ENCODE results near the gene GNAQ. TPM values are rescaled to one million over a fixed set of nuclear protein-coding genes. Genes with fewer than 3 reads are reported as not detected.

GNAQ gene
- total RNA-seq, 4 donors from 2014 or later: 40.8 to 54.7 (median 53.8) TPM

- no peak for TF ChIP-seq CTCF (IDR thresholded peaks at IDR 0.05)
Observed at GRCh38 chr9:77672183-77672582, 359.4 kb downstream of the GNAQ start.

GRCh38 chr9:77667151-77667550 lies 364.5 kb downstream of the GNAQ start:
- DNase-seq (ENCODE audit: low spot score) (no peak), ATAC-seq (ENCODE audit: low FRiP score) (no peak)
- no peak for TF ChIP-seq CTCF (IDR thresholded peaks at IDR 0.05)

More at GRCh38 chr9:77672183-77672582, 359.4 kb downstream of the GNAQ start:
- no peak for ATAC-seq (ENCODE audit: low FRiP score)
- DNase-seq (ENCODE audit: low spot score): no peak

Other genes starting within 250 kb of the GNAQ start
- 10 to 100 TPM in 1 of 4 donors, 1 to 10 TPM in 3; 4.6 to 10.4 (median 7.4) TPM for gene CEP78, start 204.3 kb upstream of the GNAQ start, total RNA-seq

All from omental fat pad (tissue), 4 donors.